Natural killer cell (primary cell): ENCODE results near the gene WDR47. TPM values are rescaled to one million over a fixed set of nuclear protein-coding genes. Genes with fewer than 3 reads are reported as not detected.
"Not testable (repeated sequence)": the region's sequence is repeated elsewhere in the genome, so short reads cannot be mapped to it uniquely, and the experiment has no call there.

ENCODE experiments used
- ATAC-seq, 3 donors: fragments of 150-1000 bp in 2 of 3; fragments of 200-7000 bp in 1 of 3; cut with Tn5 transposase; 1 replicate in 1 of 3; 2 replicates in 2 of 3; pipeline ENCODE4 v1.10.0; 2021; ENCODE audit warnings: mild to moderate bottlenecking in 2 of 3, moderate library complexity in 2 of 3
- DNase-seq, 2 donors: peaks; one replicate each; pipeline versions ENCODE4 v3.0.0 to v3.0.0-alpha.2; 2013 to 2021; ENCODE audit warnings: mixed read lengths in 1 of 2
- H3K27ac ChIP-seq: one replicate; pipeline ENCODE4 v1.5.1; 2013; ENCODE audit warnings: mild to moderate bottlenecking, low read length
- H3K27me3 ChIP-seq: one replicate; pipeline ENCODE4 v1.6.1; 2013; ENCODE audit warnings: low read length; ENCODE audit not compliant: control insufficient read depth, insufficient read depth
- H3K36me3 ChIP-seq: one replicate; pipeline ENCODE4 v1.6.1; 2013; ENCODE audit warnings: low read length; ENCODE audit not compliant: control insufficient read depth, insufficient read depth
- H3K4me1 ChIP-seq: one replicate; pipeline ENCODE4 v1.6.1; 2013; ENCODE audit warnings: low read length; ENCODE audit not compliant: control insufficient read depth, insufficient read depth
- H3K4me3 ChIP-seq: one replicate; pipeline ENCODE4 v1.5.1; 2013; ENCODE audit warnings: low read length
- H3K9me3 ChIP-seq: one replicate; pipeline ENCODE4 v1.6.1; 2013; ENCODE audit warnings: low read length; ENCODE audit not compliant: control insufficient read depth, insufficient read depth
- H3K27ac Mint-ChIP-seq, 2 donors: one replicate each; pipeline ENCODE4 v1.8.0; 2022; ENCODE audit warnings: mild to moderate bottlenecking in 2 of 2, mixed read lengths in 2 of 2, moderate library complexity in 1 of 2
- H3K27me3 Mint-ChIP-seq, 2 donors: one replicate each; pipeline ENCODE4 v1.8.0; 2022; ENCODE audit warnings: low read depth in 2 of 2, mixed read lengths in 2 of 2
- H3K36me3 Mint-ChIP-seq: one replicate; pipeline ENCODE4 v1.8.0; 2022; ENCODE audit warnings: mixed read lengths
- H3K4me1 Mint-ChIP-seq, 2 donors: one replicate each; pipeline ENCODE4 v1.8.0; 2022; ENCODE audit warnings: mixed read lengths in 2 of 2
- H3K4me3 Mint-ChIP-seq: one replicate; pipeline ENCODE4 v1.8.0; 2022; ENCODE audit warnings: mild to moderate bottlenecking, moderate library complexity, mixed read lengths
- H3K9me3 Mint-ChIP-seq, 2 donors: one replicate each; pipeline ENCODE4 v1.8.0; 2022; ENCODE audit warnings: mixed read lengths in 2 of 2
- CTCF ChIP-seq: fragments of 200-600 bp; IDR thresholded peaks from one replicate; pipeline ENCODE4 v1.8.0; 2022; ENCODE audit warnings: antibody characterized with exemption
- WGBS: methylation state at CpG from one replicate; pipeline ENCODE4 v1.1.7; 2013; ENCODE audit warnings: missing lambda C conversion rate; ENCODE audit not compliant: insufficient coverage; 5-methylcytosine and 5-hydroxymethylcytosine counted together
- intact Hi-C: fragments of 100-400 bp; cut with micrococcal nuclease; formaldehyde crosslinking; loops from one replicate; pipeline ENCODE4 v1.14.2; 2022
- total RNA-seq, 4 donors: library from RNA; stranded (reverse); fragments of 120-200 nt in 1 of 4; gene quantifications; one replicate each; pipeline versions ENCODE4 v1.2.3 to v1.2.4, GENCODE V29; 2013 to 2022

Gene WDR47
- total RNA-seq, 3 donors from 2014 or later (not counting 1 experiment from before 2014, with no cell fraction given): 15.7 to 21.3 (median 17.2) TPM

GRCh38 chr1:109060707-109061106 is 18.8 kb upstream of the WDR47 start:
- 100% methylated on average over 7 of the region's 7 CpGs for WGBS
- Mint-ChIP-seq H3K9me3 (no peaks in the 10 kb centered on the region), H3K4me3 (no peak overlapping the region), H3K27ac (no peak overlapping the region), H3K27me3 (no peaks in the 10 kb centered on the region), H3K4me1 (no peaks in the 10 kb centered on the region), H3K36me3 (peaks cover 8% of the 10 kb centered on the region)
- no peaks in the 10 kb centered on the region for H3K4me1 ChIP-seq
- no peaks in the 10 kb centered on the region for H3K27me3 ChIP-seq
- DNase-seq (no peak), ATAC-seq (no peak)
- no peak overlapping the region for H3K27ac ChIP-seq
- intact Hi-C loops: no loop called here
- H3K9me3 ChIP-seq: no peaks in the 10 kb centered on the region
- no peak for TF ChIP-seq CTCF
- H3K36me3 ChIP-seq: peaks cover 7% of the 10 kb centered on the region
- no peak overlapping the region for H3K4me3 ChIP-seq

- Mint-ChIP-seq H3K4me1 (no peaks in the 10 kb centered on the region), H3K27me3 (no peaks in the 10 kb centered on the region), H3K36me3 (no peaks in the 10 kb centered on the region), H3K9me3 (no peaks in the 10 kb centered on the region), H3K27ac (no peak overlapping the region), H3K4me3 (no peak overlapping the region)
- DNase-seq: no peak
- Histone ChIP-seq H3K36me3 (peaks cover under 1% of the 10 kb centered on the region), H3K4me1 (no peaks in the 10 kb centered on the region), H3K4me3 (no peak overlapping the region), H3K27ac (no peak overlapping the region), H3K9me3 (no peaks in the 10 kb centered on the region), H3K27me3 (no peaks in the 10 kb centered on the region)
- TF ChIP-seq CTCF: no peak
- no peak for ATAC-seq
- intact Hi-C loops: no loop called here
Measured at GRCh38 chr1:109059026-109059425, 17.1 kb upstream of the WDR47 start.

GRCh38 chr1:109056064-109056463 is 14.2 kb upstream of the WDR47 start:
- no peak overlapping the region for H3K4me3 ChIP-seq
- H3K36me3 ChIP-seq: no peaks in the 10 kb centered on the region

GRCh38 chr1:109052145-109052544 is 10.2 kb upstream of the WDR47 start:
- H3K27me3 Mint-ChIP-seq, H3K9me3 ChIP-seq, H3K27ac ChIP-seq, H3K27me3 ChIP-seq, H3K4me3 ChIP-seq, intact Hi-C loops, H3K9me3 Mint-ChIP-seq, H3K4me3 Mint-ChIP-seq, DNase-seq, H3K36me3 Mint-ChIP-seq, H3K27ac Mint-ChIP-seq, H3K4me1 ChIP-seq, ATAC-seq, H3K4me1 Mint-ChIP-seq, H3K36me3 ChIP-seq: not testable (repeated sequence)
- 96% methylated on average over 3 of the region's 3 CpGs for WGBS

More at GRCh38 chr1:109056064-109056463, 14.2 kb upstream of the WDR47 start:
- Mint-ChIP-seq H3K4me1 (no peaks in the 10 kb centered on the region), H3K27me3 (no peaks in the 10 kb centered on the region), H3K4me3 (no peak overlapping the region), H3K36me3 (no peaks in the 10 kb centered on the region), H3K27ac (no peak overlapping the region), H3K9me3 (no peaks in the 10 kb centered on the region)
- 95% methylated on average over 3 of the region's 3 CpGs for WGBS
- ATAC-seq (no peak), DNase-seq (no peak)
- Histone ChIP-seq H3K27ac (no peak overlapping the region), H3K4me1 (no peaks in the 10 kb centered on the region), H3K27me3 (no peaks in the 10 kb centered on the region), H3K9me3 (no peaks in the 10 kb centered on the region)
- intact Hi-C loops: no loop called here
- TF ChIP-seq CTCF: no peak
